Measurements from ENCODE around the gene KIFBP. TPM values are rescaled to one million over a fixed set of nuclear protein-coding genes. Genes with fewer than 3 reads are reported as not detected.

KIFBP gene
- total and polyA plus RNA-seq, 2 of the 13 experiments (the other 11 are each of a cell fraction or from before 2014, with no cell fraction given), result 13.0 to 21.9 TPM

DNA sequence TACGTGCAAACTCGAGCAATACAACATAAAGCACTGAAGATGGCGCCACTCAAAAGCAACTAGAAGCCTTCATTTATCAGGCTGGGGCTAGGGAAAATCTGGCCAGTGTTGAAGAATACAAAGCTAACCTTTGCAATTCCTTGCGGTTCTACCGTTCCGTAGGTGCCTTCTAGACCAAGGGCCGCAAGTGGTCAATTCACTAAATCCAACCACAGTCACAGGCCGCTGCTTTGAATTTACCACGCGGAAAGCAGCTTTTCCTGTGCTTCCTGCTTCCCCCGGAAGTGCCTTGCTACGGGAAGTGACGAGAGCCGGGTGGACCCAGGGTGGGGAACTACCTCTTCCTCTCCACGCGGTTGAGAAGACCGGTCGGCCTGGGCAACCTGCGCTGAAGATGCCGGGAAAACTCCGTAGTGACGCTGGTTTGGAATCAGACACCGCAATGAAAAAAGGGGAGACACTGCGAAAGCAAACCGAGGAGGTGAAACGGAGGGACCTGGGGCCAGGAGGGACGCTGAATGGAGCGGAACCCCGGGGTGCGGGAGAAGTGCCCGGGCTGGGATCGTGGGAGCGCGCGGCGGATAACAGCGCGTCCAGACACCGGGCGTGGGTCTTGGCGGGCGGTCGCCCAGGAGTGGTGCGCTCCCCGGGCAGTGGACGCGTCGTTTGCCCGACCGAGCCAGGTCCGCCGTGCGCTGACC is 32.6 kb upstream of the KIFBP start, which contains the start of gene DDX21 (continued):
- peak; percentile 81 for TF ChIP-seq ZNF124 (CRISPR knock-in tag; IDR thresholded peaks at IDR 0.05)
- no peak for TF ChIP-seq ZNF562 (CRISPR knock-in tag; IDR thresholded peaks at IDR 0.05; ENCODE audit: borderline replicate concordance)
- peak; percentile 96 for TF ChIP-seq ZNF501 (CRISPR knock-in tag; IDR thresholded peaks at IDR 0.05)
- TF ChIP-seq, protein P1, sequence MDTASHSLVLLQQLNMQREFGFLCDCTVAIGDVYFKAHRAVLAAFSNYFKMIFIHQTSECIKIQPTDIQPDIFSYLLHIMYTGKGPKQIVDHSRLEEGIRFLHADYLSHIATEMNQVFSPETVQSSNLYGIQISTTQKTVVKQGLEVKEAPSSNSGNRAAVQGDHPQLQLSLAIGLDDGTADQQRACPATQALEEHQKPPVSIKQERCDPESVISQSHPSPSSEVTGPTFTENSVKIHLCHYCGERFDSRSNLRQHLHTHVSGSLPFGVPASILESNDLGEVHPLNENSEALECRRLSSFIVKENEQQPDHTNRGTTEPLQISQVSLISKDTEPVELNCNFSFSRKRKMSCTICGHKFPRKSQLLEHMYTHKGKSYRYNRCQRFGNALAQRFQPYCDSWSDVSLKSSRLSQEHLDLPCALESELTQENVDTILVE (CRISPR knock-in tag; IDR thresholded peaks at IDR 0.05), result no peak
- TF ChIP-seq NFIC (IDR thresholded peaks at IDR 0.05; ENCODE audit: low read length), result 0 out of 2 replicates have a peak, but pooled peaks have one; percentile 48
- no peak; the same call in 1 of the 2 replicates for TF ChIP-seq ZBTB8A (CRISPR knock-in tag; IDR thresholded peaks at IDR 0.05; ENCODE audit: borderline replicate concordance, low read depth)
- peak; percentile 94; the same call in 1 of the 2 replicates for TF ChIP-seq ELF4 (CRISPR knock-in tag; IDR thresholded peaks at IDR 0.05; ENCODE audit: borderline replicate concordance)
- peak; percentile 90 for TF ChIP-seq HNRNPLL (IDR thresholded peaks at IDR 0.05; ENCODE audit: low read depth, low read length, poor library complexity, severe bottlenecking)
- TF ChIP-seq PRPF4 (IDR thresholded peaks at IDR 0.05; ENCODE audit: low read depth, low read length, poor library complexity, severe bottlenecking), result no peak
- peak; percentile 54; the same call in 1 of the 2 replicates for TF ChIP-seq KLF6 (CRISPR knock-in tag; IDR thresholded peaks at IDR 0.05)
- TF ChIP-seq HNRNPK (IDR thresholded peaks at IDR 0.05; ENCODE audit: low read depth, low read length, poor library complexity, severe bottlenecking), result peak; percentile 28
- peak; percentile 92 for TF ChIP-seq SMAD1 (CRISPR knock-in tag; IDR thresholded peaks at IDR 0.05; ENCODE audit: borderline replicate concordance, low read depth)
- TF ChIP-seq ZNF264 (CRISPR knock-in tag; IDR thresholded peaks at IDR 0.05), result peak; percentile 57; the same call in 1 of the 2 replicates
- peak; percentile 72 for TF ChIP-seq ZNF605 (CRISPR knock-in tag; IDR thresholded peaks at IDR 0.05)
- peak; percentile 19; the same call in 1 of the 2 replicates for TF ChIP-seq ZSCAN20 (CRISPR knock-in tag; IDR thresholded peaks at IDR 0.05; ENCODE audit: borderline replicate concordance)
- TF ChIP-seq ZNF235 (CRISPR knock-in tag; IDR thresholded peaks at IDR 0.05; ENCODE audit: borderline replicate concordance), result peak; percentile 77; the same call in 1 of the 2 replicates
- no peak; the same call in 1 of the 2 replicates for TF ChIP-seq SMYD3 (CRISPR knock-in tag; IDR thresholded peaks at IDR 0.05)
- TF ChIP-seq IRX3 (CRISPR knock-in tag; IDR thresholded peaks at IDR 0.05; ENCODE audit: borderline replicate concordance, low read depth), result peak; percentile 33; the same call in 1 of the 2 replicates
- TF ChIP-seq ARNT2 (CRISPR knock-in tag; IDR thresholded peaks at IDR 0.05; ENCODE audit: low read depth), result peak; percentile 84; the same call in 1 of the 2 replicates
- 0 out of 2 replicates have a peak, but pooled peaks have one; percentile 56 for TF ChIP-seq NFE2L1 (CRISPR knock-in tag; IDR thresholded peaks at IDR 0.05; ENCODE audit: borderline replicate concordance)
- TF ChIP-seq NCOA2 (CRISPR knock-in tag; IDR thresholded peaks at IDR 0.05), result peak; percentile 52; the same call in 1 of the 2 replicates
- peak; percentile 64; the same call in 1 of the 2 replicates for TF ChIP-seq NR2F2 (IDR thresholded peaks at IDR 0.05; ENCODE audit: borderline replicate concordance, low read depth)
- TF ChIP-seq, protein P2, sequence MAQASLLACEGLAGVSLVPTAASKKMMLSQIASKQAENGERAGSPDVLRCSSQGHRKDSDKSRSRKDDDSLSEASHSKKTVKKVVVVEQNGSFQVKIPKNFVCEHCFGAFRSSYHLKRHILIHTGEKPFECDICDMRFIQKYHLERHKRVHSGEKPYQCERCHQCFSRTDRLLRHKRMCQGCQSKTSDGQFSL (CRISPR knock-in tag; IDR thresholded peaks at IDR 0.05), result no peak
- peak; percentile 97 for TF ChIP-seq MXD4 (CRISPR knock-in tag; IDR thresholded peaks at IDR 0.05)
- TF ChIP-seq ZFYVE20 (CRISPR knock-in tag; IDR thresholded peaks at IDR 0.05; ENCODE audit: borderline replicate concordance, low read depth), result 0 out of 2 replicates have a peak, but pooled peaks have one; percentile 62
- peak; percentile 76 for TF ChIP-seq GTF3A (CRISPR knock-in tag; conservative IDR thresholded peaks at IDR 0.05)
- TF ChIP-seq, protein P3, sequence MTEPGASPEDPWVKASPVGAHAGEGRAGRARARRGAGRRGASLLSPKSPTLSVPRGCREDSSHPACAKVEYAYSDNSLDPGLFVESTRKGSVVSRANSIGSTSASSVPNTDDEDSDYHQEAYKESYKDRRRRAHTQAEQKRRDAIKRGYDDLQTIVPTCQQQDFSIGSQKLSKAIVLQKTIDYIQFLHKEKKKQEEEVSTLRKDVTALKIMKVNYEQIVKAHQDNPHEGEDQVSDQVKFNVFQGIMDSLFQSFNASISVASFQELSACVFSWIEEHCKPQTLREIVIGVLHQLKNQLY (CRISPR knock-in tag; IDR thresholded peaks at IDR 0.05), result peak; percentile 43; the same call in 1 of the 2 replicates
- TF ChIP-seq MAFK (conservative IDR thresholded peaks at IDR 0.05 in 1 of 2, IDR thresholded peaks at IDR 0.05 in 1 of 2; ENCODE audit: low read length in 2 of 2), result no peak
- TF ChIP-seq BORCS8-MEF2B (CRISPR knock-in tag; IDR thresholded peaks at IDR 0.05), result peak; percentile 34; the same call in 1 of the 2 replicates
